GM21515 (cell line): Measurements from ENCODE around the gene FAM163B.

Experiments used
- ATAC-seq: cut with Tn5 transposase; IDR thresholded peaks from one replicate; pipeline ENCODE4 v1.9.1; 2021; ENCODE audit not compliant: unreplicated experiment

Gene FAM163B

DNA sequence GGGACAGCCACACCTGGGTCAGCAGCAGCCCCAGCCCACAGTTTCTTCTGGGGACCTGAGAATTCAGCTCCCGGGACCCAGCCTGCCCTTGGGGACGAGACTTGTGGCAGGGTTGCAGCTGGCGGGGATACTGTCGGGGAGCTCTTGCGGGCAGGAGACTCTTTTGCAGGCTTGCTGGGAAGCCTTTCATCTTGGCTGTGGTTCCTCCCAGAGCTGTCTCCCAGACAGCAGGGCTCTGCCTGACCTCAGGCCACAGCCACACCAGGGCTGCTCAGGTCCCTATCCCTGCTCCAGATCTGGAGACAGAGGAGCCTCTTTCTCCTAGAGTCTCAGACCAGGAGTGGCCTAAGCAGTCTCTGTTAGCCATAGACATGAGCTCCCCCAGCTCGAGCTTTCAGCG, 79.7 kb downstream of the FAM163B start:
- no peak for ATAC-seq

DNA sequence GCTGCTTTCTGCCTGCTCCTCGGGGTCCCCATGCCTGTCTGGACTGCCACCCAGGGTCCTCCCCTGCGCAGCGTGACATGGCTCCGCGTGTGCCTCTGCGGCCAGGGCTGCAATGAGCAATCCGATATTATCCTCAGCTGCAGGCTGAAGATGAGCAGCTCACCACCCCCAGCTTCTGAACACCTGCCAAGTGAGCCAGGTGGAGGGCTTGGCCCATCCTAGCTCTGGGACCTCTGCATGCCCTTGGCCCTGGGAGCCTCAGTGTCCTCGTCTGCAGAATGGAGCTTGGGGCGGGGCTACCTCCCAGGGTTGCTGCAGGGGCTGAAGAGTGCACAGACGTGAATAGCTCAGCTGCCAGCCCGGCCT, 80.3 kb downstream of the FAM163B start:
- no peak for ATAC-seq

DNA sequence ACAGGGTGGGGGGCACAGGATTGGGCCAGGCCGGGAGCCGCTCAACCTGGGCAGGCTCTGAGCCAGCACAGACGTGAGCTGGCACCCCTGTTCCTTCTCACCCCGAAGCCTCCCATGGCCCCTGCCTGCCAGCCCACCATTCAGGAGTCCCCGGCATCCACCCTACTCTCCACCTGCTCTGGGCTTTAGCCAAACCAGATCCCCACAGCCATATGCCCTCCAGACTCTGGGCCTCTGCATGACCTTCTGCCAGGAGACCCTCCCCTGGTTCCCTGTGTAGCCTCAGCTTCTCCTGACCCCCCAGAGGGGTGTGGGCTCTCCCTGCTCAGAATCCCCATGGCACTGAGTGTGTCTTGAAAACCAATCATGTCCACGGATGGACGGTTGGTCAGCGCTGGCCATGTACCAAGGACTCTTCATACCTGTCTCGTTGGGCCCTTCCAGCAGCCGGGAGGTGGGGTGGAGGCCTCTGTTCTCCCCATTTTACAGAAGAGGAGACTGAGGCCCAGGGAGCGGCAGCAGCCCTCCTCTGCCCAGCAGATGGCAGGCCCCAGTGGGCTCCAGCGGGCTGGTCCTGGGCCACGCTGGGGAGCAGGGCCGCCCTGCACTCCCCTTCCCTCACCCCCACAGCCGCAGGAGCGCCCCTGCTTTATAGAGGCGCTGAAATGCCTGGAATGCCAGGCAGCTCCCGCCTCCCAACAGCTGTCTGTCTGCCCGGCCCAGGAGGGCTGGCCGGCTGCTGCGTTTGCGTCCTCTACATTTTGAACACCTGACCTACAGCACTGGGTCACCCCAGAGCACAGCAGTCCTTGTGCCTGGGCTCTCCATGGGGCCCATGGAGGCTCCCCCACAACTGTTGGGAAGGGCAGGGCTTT, 81.0 kb downstream of the FAM163B start:
- no peak for ATAC-seq

DNA sequence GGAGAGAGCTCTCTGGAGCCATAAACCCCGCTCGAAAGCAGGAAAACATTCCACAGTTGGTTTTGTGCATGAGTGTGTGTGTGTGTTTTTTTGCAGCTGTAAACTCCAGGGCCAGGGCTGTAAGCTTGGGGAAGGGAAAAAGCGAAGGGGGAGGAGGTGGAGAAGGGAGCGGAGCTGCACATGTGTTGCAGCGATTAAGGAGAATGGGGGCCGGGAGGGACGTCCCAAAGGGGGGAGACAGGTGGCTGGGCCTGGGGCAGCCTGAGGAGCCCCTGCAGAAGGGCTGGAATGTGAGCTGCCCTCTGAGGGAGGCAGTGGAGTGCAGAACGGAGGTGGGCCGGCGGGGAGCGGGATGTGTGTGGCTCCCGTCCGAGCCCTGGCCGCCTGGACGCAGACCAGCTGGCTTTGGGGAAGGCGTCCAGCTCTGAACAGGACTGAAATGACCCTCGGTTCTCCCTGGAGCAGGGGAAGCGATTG, 81.7 kb downstream of the FAM163B start:
- ATAC-seq, result no peak
